ENCODE data around the gene C3orf18. TPM values are rescaled to one million over a fixed set of nuclear protein-coding genes. Genes with fewer than 3 reads are reported as not detected.

The C3orf18 gene
- total and polyA plus RNA-seq, 9 of the 15 experiments (the other 6 are each of a cell fraction or from before 2014, with no cell fraction given): 0.01 to 2.3 (median 0.94) TPM

GRCh38 chr3:50609071-50609762, 41.7 kb upstream of the C3orf18 start (continued):
- TF ChIP-seq IRF9 (tag; IDR thresholded peaks at IDR 0.05): no peak
- no peak for TF ChIP-seq SMARCB1 (IDR thresholded peaks at IDR 0.05; ENCODE audit: insufficient read length, low read depth)
- no peak for TF ChIP-seq SETDB1 (IDR thresholded peaks at IDR 0.05; ENCODE audit: low read length)
- peak in 1 of 2 experiments; percentile 6; a peak in 1 of 4 replicates for TF ChIP-seq SIN3A (IDR thresholded peaks at IDR 0.05; ENCODE audit: borderline replicate concordance in 2 of 2, control insufficient read depth in 1 of 2, low read depth in 2 of 2, low read length in 2 of 2)
- 0 out of 4 replicates have a peak, but pooled peaks of 1 of the 2 experiments have one; percentile 33 for TF ChIP-seq MLLT1 (IDR thresholded peaks at IDR 0.05)
- no peak for TF ChIP-seq ZBTB1 (CRISPR knock-in tag; IDR thresholded peaks at IDR 0.05; ENCODE audit: borderline replicate concordance, low read depth)
- no peak for TF ChIP-seq TCF7L2 (IDR thresholded peaks at IDR 0.05; ENCODE audit: low read depth, low read length)
- TF ChIP-seq HEY1 (CRISPR knock-in tag; IDR thresholded peaks at IDR 0.05; ENCODE audit: borderline replicate concordance): no peak
- TF ChIP-seq PML (IDR thresholded peaks at IDR 0.05; ENCODE audit: low read length): no peak
